T-helper 2 cell treated with Interferon-gamma antibody and Interleukin-4, amounts not matched to agents 100 ng/mL and 5 ng/mL, for 36 hours (primary cell): ENCODE measurements around the gene VIL1. TPM values are rescaled to one million over a fixed set of nuclear protein-coding genes. Genes with fewer than 3 reads are reported as not detected.

Experiments used
- intact Hi-C: fragments of 100-400 bp; cut with micrococcal nuclease; formaldehyde crosslinking; loops from one replicate; pipeline ENCODE4 v1.15.1; 2023
- total RNA-seq: library from RNA; stranded (reverse); gene quantifications from 2 replicates; pipeline ENCODE4 v1.2.3, GENCODE V29; 2022

VIL1 gene
- total RNA-seq, 1 donor from 2014 or later, result not detected

- intact Hi-C loops, result loop anchor here (5.0 kb wide), 1 partner anchor 443 kb away; no protein-coding TSS in a partner anchor
Measured at GRCh38 chr2:218404351-218405085, 14.4 kb upstream of the VIL1 start.

GRCh38 chr2:218405086-218405745 is 13.7 kb upstream of the VIL1 start:
- intact Hi-C loops, result loop anchor here (5.0 kb wide), 1 partner anchor 442 kb away; no protein-coding TSS in a partner anchor

- intact Hi-C loops, result loop anchor here (1.0 to 5.0 kb wide), 7 partner anchors 9 to 442 kb away; partner anchors contain the start of genes AAMP, CNOT9, PNKD and USP37
Measured at GRCh38 chr2:218405746-218406208, 13.1 kb upstream of the VIL1 start.

GRCh38 chr2:218406209-218406948 is 12.5 kb upstream of the VIL1 start:
- intact Hi-C loops, result loop anchor here (1.0 to 5.0 kb wide), 7 partner anchors 10 to 441 kb away; partner anchors contain the start of genes AAMP, CNOT9, PNKD and USP37

- intact Hi-C loops, result loop anchor here (1.0 to 5.0 kb wide), 7 partner anchors 11 to 440 kb away; partner anchors contain the start of genes AAMP, CNOT9, PNKD and USP37
Measured at GRCh38 chr2:218406949-218407618, 11.8 kb upstream of the VIL1 start.

- intact Hi-C loops, result loop anchor here (2.0 to 5.0 kb wide), 2 partner anchors 59 to 440 kb away; no protein-coding TSS in a partner anchor
Measured at GRCh38 chr2:218407717-218408116, 11.2 kb upstream of the VIL1 start.

GRCh38 chr2:218418321-218418716 is 604 bp upstream of the VIL1 start:
- intact Hi-C loops, result no loop called here

- intact Hi-C loops, result no loop called here
Measured at GRCh38 chr2:218419630-218420216, 800 bp downstream of the VIL1 start.

GRCh38 chr2:218421027-218421426 is 2.1 kb downstream of the VIL1 start:
- intact Hi-C loops, result no loop called here

GRCh38 chr2:218422403-218423086 is 3.6 kb downstream of the VIL1 start:
- intact Hi-C loops, result no loop called here

- intact Hi-C loops, result no loop called here
Measured at GRCh38 chr2:218423584-218423983, 4.7 kb downstream of the VIL1 start.

GRCh38 chr2:218425531-218425930 is 6.6 kb downstream of the VIL1 start:
- intact Hi-C loops, result no loop called here

GRCh38 chr2:218427741-218428140 is 8.8 kb downstream of the VIL1 start:
- intact Hi-C loops, result no loop called here

GRCh38 chr2:218428846-218429558 is 10.1 kb downstream of the VIL1 start:
- intact Hi-C loops, result no loop called here

- intact Hi-C loops, result no loop called here
Measured at GRCh38 chr2:218429911-218430692, 11.2 kb downstream of the VIL1 start.

GRCh38 chr2:218430721-218431120 is 11.8 kb downstream of the VIL1 start:
- intact Hi-C loops, result no loop called here

- intact Hi-C loops, result no loop called here
Measured at GRCh38 chr2:218431878-218432277, 13.0 kb downstream of the VIL1 start.

GRCh38 chr2:218432676-218433365 is 13.9 kb downstream of the VIL1 start:
- intact Hi-C loops, result no loop called here
